Measurements from ENCODE around the gene AKT3.

DNA sequence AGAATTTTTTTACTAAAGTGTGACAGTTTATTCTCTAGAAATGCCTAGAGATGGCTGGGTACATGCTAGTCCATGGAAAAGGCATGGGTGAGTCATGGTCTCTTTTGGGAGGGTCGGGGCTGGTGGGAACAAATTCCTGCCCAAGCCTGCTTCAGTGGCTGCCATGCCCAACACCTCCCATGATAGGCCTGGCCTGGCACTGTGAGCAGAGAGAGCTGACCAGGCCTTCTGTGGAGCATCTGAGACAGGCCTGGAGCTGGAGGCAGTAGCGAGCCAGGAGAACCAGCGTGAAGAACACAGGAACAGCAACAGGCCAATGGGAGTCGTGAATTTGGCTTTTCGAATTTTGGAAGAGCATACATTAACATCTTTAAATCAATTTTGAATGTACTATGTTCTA, 385.0 kb downstream of the AKT3 start:
- TF ChIP-seq, protein P1, sequence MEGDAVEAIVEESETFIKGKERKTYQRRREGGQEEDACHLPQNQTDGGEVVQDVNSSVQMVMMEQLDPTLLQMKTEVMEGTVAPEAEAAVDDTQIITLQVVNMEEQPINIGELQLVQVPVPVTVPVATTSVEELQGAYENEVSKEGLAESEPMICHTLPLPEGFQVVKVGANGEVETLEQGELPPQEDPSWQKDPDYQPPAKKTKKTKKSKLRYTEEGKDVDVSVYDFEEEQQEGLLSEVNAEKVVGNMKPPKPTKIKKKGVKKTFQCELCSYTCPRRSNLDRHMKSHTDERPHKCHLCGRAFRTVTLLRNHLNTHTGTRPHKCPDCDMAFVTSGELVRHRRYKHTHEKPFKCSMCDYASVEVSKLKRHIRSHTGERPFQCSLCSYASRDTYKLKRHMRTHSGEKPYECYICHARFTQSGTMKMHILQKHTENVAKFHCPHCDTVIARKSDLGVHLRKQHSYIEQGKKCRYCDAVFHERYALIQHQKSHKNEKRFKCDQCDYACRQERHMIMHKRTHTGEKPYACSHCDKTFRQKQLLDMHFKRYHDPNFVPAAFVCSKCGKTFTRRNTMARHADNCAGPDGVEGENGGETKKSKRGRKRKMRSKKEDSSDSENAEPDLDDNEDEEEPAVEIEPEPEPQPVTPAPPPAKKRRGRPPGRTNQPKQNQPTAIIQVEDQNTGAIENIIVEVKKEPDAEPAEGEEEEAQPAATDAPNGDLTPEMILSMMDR (IDR thresholded peaks at IDR 0.05): no peak
- TF ChIP-seq POLR2A (IDR thresholded peaks at IDR 0.05): no peak

Measured in heart left ventricle (tissue), 13 donors.